HG02852 (cell line): Measurements from ENCODE around the gene TMBIM6.
"Not testable (repeated sequence)": the region's sequence is repeated elsewhere in the genome, so short reads cannot be mapped to it uniquely, and the experiment has no call there.

ENCODE experiments used
- ATAC-seq: cut with Tn5 transposase; IDR thresholded peaks from one replicate; pipeline ENCODE4 v1.9.1; 2021; ENCODE audit warnings: mild to moderate bottlenecking, moderate library complexity; ENCODE audit not compliant: unreplicated experiment

TMBIM6 gene

DNA sequence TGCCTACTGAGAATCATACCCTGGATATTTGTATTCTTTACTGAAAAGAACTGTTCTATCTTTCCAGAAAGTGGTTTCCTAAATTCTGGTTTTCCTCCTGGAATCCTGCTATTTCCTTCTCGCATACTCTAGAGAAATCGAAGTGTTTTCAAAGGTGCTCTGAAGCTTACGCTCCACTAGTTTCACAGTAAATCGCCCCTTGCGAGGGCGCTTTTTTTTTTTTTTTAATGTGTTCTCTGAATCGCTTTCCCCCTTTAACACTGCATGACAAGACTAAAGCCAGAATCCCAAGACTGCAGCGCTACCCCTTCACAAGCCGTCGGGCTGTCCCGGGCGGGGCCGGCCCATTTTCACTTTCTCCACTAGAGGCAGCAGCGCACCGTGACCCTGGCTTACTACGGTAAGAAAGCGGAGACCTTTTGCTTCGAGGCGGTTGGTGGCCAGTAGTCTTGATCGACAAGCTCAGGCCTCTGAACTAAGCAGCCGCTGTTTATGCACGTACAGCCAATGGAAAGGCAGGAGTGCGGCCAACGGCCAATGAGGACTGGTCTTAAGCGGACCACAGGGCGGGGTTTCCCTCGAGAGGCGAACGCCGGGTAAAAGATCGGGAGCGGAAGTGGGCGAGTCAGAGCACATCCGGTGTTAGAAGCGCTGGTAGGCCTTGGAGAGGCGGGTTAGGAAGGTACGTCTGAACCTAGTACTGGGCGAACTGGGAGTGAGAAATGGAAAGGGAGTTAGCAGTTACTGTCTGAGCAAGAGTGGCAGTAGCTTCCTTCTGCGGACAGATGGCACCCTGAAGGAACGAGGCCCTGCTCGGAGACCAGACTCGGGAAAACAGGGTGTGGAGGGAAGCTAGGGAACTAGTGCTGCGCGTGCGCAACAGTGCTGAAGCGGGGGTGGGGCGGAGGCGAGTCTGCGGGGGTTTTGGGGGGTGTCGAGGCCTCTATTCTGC lies at the start of gene TMBIM6:
TMBIM6 (plus strand) TSS at position 628 of the 952 bp plus-strand sequence. CDS start 10,937 bp downstream, outside the sequence.
- peak; percentile 93 for ATAC-seq

- ATAC-seq = no peak
Measured at GRCh38 chr12:49692851-49693250, 48.5 kb upstream of the TMBIM6 start.

DNA sequence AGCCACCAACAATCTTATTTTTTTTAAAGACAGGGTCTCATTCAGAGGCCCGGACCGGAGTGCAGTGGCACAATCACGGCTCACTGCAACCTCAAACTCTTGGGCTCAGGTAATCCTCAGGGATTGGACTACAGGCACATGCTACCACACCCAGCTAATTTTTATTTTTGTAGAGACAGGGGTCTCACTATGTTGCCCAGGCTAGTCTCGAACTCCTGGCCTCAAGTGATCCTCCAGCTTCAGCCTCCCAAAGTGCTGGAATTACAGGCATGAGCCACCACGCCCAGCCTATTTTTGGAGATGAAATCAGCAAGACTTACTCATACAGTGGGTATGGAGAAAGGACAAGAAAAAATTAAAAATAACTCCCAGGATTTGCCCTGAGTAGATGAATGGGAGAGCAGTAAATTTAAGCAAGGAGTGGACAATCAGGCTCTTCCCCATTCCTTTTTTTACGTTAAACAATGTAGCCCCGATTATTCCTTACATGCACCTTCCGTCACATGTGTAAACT lies 47.4 kb upstream of the TMBIM6 start:
- no peak for ATAC-seq

DNA sequence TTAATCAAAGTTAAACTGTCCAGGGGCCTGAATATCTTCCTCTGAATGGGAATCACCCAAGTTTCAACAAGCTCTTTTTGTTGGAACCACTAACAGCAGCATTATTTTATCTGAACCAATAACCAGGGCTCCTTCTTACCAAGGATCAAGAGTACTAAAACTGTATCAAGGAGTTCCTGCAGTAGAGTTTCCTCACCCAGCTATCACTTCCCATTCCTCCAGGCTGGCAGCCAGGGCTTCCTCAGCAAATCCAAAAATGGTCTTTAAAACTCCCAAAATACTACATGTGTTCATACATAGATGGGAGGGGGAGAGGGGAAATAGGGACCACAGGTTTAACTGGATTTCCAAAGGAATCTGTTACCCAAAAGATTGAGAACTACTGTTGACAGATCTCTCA lies 44.6 kb upstream of the TMBIM6 start:
- ATAC-seq = no peak

DNA sequence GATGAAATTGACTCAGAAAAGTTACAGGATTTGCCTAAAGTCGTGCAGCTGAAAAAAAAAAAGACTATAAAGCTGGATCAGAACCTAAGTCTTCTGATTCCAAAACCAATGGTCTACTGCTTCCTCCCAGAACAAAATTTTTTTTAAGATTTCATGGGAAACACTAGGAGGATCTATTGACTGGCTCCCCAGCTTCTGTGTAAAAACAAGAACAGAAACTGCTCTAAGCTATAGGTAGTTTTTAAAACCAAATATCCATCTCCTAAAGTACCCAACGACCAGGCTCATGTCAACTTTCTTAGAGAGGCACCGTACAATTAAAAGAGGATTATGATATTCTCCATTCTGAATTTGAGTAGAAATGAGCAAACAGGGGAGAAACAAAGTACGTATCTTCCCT lies 43.5 kb upstream of the TMBIM6 start:
- no peak for ATAC-seq

DNA sequence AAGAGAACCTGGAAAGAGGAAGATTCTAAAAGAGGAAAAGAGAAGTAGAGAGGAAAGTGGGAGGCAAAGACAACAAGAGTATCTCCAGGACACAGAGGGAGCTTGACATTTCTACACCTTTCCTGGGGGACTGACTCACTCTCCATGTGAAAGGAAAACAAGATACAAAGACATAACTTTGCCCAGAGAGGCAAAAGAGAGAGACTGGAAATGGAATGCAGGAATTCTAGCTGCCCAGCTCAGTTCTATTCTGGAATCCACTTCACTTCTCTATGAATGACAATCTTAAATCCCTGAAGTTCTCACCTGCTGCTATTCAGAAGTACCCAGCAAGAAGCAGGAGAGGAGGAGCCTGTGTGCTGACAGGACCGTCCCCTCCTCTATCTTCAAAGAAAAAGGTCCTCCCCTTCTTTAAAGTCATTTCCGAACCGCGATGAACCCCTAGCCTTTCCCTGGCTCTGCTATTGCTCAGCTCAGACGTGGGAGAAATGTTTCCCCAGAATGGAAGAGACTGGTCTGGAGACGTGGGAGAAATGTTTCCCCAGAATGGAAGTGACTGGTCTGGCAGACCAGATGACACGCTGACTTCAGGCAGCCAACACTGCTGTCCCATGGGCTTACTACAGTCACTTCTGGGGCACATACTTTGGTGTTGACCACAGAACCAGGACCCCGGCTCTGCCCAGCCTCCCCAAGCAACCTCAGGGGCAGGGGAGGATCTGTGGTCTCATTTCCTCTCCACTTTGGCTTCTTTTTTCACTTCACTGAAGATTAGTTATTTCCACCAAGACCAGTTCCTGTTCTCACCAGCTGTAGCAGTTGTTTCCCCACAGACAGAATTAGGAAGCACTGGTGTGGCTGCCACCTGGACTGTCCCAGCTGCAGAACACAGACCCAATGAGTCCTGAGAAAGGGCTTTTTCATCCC lies 42.5 kb upstream of the TMBIM6 start:
- ATAC-seq = peak; percentile 65

DNA sequence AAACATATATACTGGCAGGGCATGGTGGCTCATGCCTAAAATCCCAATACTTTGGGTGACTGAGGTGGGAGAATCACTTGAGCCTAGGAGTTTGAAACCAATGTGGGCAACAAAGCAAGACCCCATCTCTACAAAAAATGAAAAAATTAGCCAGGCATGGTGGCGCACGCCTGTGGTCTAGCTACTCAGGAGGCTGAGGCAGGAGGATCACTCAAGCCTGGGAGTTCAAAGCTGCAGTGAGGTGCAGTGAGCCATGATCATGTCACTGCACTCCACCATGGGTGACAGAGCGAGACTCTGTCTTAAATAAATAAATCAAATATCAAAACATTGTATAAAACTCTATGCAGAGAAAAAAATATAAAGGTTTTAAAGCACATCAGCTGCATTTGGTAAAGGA lies 39.3 kb upstream of the TMBIM6 start:
- no peak for ATAC-seq

DNA sequence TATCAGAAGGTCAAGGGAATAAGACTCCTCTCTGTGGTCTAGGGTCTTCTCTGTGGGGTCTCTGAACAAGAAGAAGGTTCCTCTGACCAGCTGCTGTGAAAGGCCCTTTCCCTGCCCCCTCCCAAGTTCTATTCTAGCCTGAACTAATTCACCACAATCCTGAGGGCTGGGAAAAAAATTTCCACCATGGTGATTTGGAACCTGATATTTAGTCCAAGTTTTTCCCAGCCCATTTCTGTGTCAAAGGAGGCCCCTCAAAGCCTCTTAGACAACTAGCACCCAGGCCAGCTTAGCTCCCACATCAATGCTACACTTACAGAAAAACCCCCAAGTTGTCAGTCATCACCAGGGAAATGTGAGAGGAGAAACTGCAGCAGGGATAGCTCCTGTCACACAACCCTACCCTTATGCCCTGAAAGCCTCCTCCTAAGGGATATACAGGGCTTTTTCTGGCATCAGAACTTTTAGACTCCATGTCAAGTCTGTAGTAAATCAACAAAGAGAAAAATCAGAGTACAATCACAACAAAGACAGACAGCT lies 38.6 kb upstream of the TMBIM6 start:
- no peak for ATAC-seq

- ATAC-seq = no peak
Measured at GRCh38 chr12:49703647-49704137, 37.7 kb upstream of the TMBIM6 start.

DNA sequence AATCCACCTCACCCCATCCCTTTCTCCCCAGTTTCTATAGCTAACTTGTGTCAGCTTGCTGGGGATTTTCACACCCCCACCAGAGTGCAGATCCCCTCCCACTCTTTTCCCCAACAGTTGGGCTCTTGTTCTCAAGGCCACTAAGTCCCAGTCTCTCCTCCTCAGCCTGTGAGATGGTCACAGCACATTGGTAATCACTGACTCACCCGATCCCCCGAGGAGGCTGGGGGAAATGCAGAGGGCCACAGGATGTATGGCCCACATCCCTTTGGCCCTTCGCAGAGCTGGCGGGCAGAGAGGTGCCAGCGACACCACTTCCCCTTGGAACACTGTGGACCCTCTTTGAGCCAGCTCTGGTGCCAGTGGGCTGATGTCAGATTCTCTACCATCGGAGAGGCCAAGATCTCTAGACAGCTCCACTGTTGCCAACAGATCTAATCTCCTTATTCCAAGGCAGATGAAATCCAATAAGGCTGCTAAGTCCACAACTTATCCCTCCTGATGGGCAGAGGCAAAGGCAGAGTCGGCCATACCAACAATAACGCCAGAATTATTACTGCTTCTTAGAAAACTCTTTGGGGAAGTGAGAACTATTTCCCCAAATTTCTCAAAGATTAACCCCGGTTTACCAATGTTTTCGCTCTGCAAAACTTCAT lies 35.8 kb upstream of the TMBIM6 start:
- ATAC-seq = no peak

GRCh38 chr12:49706351-49707127 lies 34.8 kb upstream of the TMBIM6 start:
- peak; percentile 16 for ATAC-seq

DNA sequence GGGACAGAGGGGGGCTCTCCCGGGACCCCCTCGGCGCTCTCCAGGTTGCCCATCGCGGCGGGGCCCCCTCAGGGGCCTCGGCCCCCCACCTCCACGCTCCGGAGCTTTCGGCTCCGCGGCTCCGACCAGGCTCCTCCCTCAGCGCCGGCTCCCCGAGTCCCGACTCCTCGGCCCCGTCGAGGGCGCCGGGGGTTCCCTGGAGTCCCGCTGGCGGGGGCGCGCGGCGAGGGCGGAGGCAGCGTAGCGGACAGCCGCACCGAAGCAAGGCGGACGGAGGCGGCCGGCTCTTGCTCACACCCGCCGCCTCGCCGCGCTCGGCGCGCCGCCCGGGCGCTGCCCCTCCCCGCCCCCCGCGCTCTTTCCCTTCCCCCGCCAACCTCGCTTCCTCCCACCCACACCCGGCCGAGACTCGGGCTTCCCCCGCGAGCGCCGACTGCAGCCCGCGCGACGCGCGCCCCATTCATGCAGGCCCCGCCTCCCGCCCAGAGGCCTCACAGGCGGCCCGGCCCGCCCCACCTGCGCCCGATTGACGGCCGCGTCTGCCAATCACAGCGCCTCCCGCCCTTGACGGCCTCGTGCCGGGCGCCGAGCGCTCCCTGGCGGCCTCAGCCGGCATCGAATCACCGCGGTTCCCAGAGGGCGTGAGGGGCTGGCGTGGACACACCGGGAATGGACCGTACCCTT lies 34.1 kb upstream of the TMBIM6 start, which contains the start of gene FMNL3:
FMNL3 (minus strand) TSS at position 278 of the 684 bp plus-strand sequence; CDS start at position 53, 225 bp downstream.
- ATAC-seq = peak; percentile 82

- no peak for ATAC-seq
Measured at GRCh38 chr12:49707812-49708147, 33.6 kb upstream of the TMBIM6 start.

DNA sequence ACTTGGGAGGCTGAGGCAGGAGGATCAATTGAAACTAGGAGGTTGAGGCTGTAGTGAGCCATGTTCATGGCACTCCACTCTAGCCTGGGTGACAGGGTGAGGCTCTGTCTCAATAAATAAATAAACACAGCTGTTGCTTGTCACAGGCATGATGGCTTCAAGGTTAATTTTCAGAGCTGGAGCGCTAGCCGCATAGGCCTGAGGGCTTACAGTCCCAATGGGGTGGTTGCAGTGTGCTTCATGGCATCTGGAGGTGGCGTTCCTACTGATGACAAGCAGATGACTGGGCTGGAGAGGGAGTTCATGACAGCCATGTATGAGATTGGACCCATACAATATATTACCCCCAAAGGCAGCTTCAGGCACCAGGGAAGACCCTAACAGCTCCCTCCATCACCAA lies 32.5 kb upstream of the TMBIM6 start:
- no peak for ATAC-seq

- ATAC-seq = not testable (repeated sequence)
Measured at GRCh38 chr12:49713952-49714351, 27.4 kb upstream of the TMBIM6 start.

DNA sequence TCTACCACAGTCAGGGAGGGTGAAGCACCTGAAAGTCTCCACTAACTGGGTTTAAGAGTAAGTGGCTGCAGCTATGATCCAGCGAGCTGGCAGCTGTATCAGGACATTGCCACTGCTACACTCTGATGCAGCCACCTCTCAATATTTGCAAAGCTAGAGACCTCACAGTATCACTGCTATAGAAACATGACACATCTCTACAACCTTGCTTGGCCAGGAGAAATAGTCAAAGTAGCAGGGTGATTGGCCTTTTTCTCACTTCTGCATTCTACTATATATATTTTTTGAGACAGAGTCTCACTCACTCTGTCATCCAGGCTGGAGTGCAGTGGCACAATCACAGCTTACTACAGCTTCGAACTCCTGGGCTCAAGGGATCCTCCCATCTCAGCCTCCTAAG lies 24.8 kb upstream of the TMBIM6 start:
- peak; percentile 67 for ATAC-seq

- ATAC-seq = not testable (repeated sequence)
Measured at GRCh38 chr12:49717800-49718199, 23.6 kb upstream of the TMBIM6 start.

DNA sequence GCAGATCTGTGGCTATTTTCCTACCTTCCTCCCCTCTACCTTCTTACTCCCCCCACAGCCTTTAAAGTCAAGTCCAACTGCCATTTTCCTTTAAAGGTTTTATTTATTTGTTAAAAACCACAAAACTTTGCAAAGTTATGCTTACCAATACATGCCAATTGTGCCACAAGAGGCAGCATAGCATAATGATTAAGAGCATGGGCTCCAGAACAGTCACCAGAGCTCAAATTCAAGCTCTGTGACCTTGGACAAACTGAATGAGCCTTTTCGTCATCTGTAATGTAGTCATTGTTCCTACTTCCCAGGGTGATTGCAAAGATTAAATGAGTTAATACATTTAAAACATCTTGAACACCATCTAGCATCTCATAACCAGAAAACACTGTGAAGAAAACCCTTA lies 21.1 kb upstream of the TMBIM6 start:
- no peak for ATAC-seq

GRCh38 chr12:49721355-49721754 lies 20.0 kb upstream of the TMBIM6 start:
- ATAC-seq = not testable (repeated sequence)
